SK-N-SH treated with all-trans-retinoic acid at 6 μM for 48 hours (cell line): ENCODE results near the gene LENG9.

Experiments used
- ATAC-seq: fragments of 200-7000 bp; cut with Tn5 transposase; 3 replicates; pipeline ENCODE4 v1.9.1; 2020; ENCODE audit warnings: mild to moderate bottlenecking, moderate library complexity
- ARNTL ChIP-seq: fragments of 450-650 bp; formaldehyde crosslinking; IDR thresholded peaks from 2 replicates; pipeline ENCODE4 v1.5.0; 2020; ENCODE audit warnings: low read depth, mild to moderate bottlenecking, moderate library complexity, borderline replicate concordance
- BACH2 ChIP-seq: fragments of 250-450 bp; sonication (Bioruptor Pico); IDR thresholded peaks from 2 replicates; pipeline ENCODE4 v1.9.0; 2021; ENCODE audit warnings: mild to moderate bottlenecking, borderline replicate concordance
- CSDC2 ChIP-seq: fragments of 250-450 bp; sonication (Bioruptor Pico); IDR thresholded peaks from 2 replicates; pipeline ENCODE4 v1.5.0; 2020; ENCODE audit warnings: mild to moderate bottlenecking, moderate library complexity
- ESRRG ChIP-seq: fragments of 250-450 bp; sonication (Bioruptor Pico); IDR thresholded peaks from 2 replicates; pipeline ENCODE4 v1.6.1; 2021; ENCODE audit warnings: mild to moderate bottlenecking
- GLIS3 ChIP-seq: fragments of 250-450 bp; sonication (Bioruptor Pico); IDR thresholded peaks from 2 replicates; pipeline ENCODE4 v1.5.0; 2020; ENCODE audit warnings: mild to moderate bottlenecking, moderate library complexity
- ISL1 ChIP-seq: fragments of 250-450 bp; sonication (Bioruptor Pico); IDR thresholded peaks from 2 replicates; pipeline ENCODE4 v2.1.2; 2022; ENCODE audit warnings: mild to moderate bottlenecking, moderate library complexity
- OSR1 ChIP-seq: fragments of 250-450 bp; sonication (Bioruptor Pico); IDR thresholded peaks from 2 replicates; pipeline ENCODE4 v1.8.0; 2022; ENCODE audit warnings: moderate library complexity, mild to moderate bottlenecking, inconsistent platforms
- PPARA ChIP-seq: fragments of 250-450 bp; sonication (Bioruptor Pico); IDR thresholded peaks from 2 replicates; pipeline ENCODE4 v1.5.0; 2020; ENCODE audit warnings: mild to moderate bottlenecking, borderline replicate concordance
- RARB ChIP-seq: fragments of 250-450 bp; sonication (Bioruptor Pico); IDR thresholded peaks from 2 replicates; pipeline ENCODE4 v1.8.0; 2021; ENCODE audit warnings: mild to moderate bottlenecking, moderate library complexity
- SNAI2 ChIP-seq: fragments of 250-450 bp; sonication (Bioruptor Pico); IDR thresholded peaks from 2 replicates; pipeline ENCODE4 v1.5.0; 2020; ENCODE audit warnings: mild to moderate bottlenecking, moderate library complexity
- TOX ChIP-seq: fragments of 250-450 bp; sonication (Bioruptor Pico); IDR thresholded peaks from 2 replicates; pipeline ENCODE4 v1.8.0; 2021; ENCODE audit warnings: mild to moderate bottlenecking, moderate library complexity, borderline replicate concordance
- ZC3H10 ChIP-seq: fragments of 250-450 bp; sonication (Bioruptor Pico); IDR thresholded peaks from 2 replicates; pipeline ENCODE4 v1.5.1; 2021; ENCODE audit warnings: mild to moderate bottlenecking, moderate library complexity
- ZFP3 ChIP-seq: fragments of 250-450 bp; sonication (Bioruptor Pico); IDR thresholded peaks from 2 replicates; pipeline ENCODE4 v1.5.0; 2020; ENCODE audit warnings: mild to moderate bottlenecking, moderate library complexity
- ZFP30 ChIP-seq: fragments of 450-650 bp; formaldehyde crosslinking; IDR thresholded peaks from 2 replicates; pipeline ENCODE4 v1.5.0; 2022; ENCODE audit warnings: mild to moderate bottlenecking, moderate library complexity
- ZNF565 ChIP-seq: fragments of 450-650 bp; formaldehyde crosslinking; conservative IDR thresholded peaks from 2 replicates; pipeline ENCODE4 v1.5.0; 2020; ENCODE audit warnings: low read depth, mild to moderate bottlenecking, moderate library complexity
- ZNF70 ChIP-seq: fragments of 450-650 bp; formaldehyde crosslinking; IDR thresholded peaks from 2 replicates; pipeline ENCODE4 v1.5.0; 2020; ENCODE audit warnings: mild to moderate bottlenecking, moderate library complexity
- ZNF8 ChIP-seq: fragments of 450-650 bp; formaldehyde crosslinking; IDR thresholded peaks from 2 replicates; pipeline ENCODE4 v1.5.0; 2020; ENCODE audit warnings: mild to moderate bottlenecking, moderate library complexity
- TF ChIP-seq, protein P1 (sequence below): fragments of 250-450 bp; sonication (Bioruptor Pico); IDR thresholded peaks from 2 replicates; pipeline ENCODE4 v1.5.1; 2020; ENCODE audit warnings: low read depth, mild to moderate bottlenecking, moderate library complexity
- TF ChIP-seq, protein P2 (sequence below): fragments of 250-450 bp; sonication (Bioruptor Pico); IDR thresholded peaks from 2 replicates; pipeline ENCODE4 v1.5.0; 2020; ENCODE audit warnings: mild to moderate bottlenecking, moderate library complexity
- TF ChIP-seq, protein P3 (sequence below): fragments of 250-450 bp; sonication (Bioruptor Pico); IDR thresholded peaks from 2 replicates; pipeline ENCODE4 v1.8.0; 2020; ENCODE audit warnings: mild to moderate bottlenecking, moderate library complexity, borderline replicate concordance
- TF ChIP-seq, protein P4 (sequence below): fragments of 250-450 bp; sonication (Bioruptor Pico); IDR thresholded peaks from 2 replicates; pipeline ENCODE4 v1.8.0; 2021; ENCODE audit warnings: low read depth, mild to moderate bottlenecking, moderate library complexity, borderline replicate concordance

Gene LENG9

DNA sequence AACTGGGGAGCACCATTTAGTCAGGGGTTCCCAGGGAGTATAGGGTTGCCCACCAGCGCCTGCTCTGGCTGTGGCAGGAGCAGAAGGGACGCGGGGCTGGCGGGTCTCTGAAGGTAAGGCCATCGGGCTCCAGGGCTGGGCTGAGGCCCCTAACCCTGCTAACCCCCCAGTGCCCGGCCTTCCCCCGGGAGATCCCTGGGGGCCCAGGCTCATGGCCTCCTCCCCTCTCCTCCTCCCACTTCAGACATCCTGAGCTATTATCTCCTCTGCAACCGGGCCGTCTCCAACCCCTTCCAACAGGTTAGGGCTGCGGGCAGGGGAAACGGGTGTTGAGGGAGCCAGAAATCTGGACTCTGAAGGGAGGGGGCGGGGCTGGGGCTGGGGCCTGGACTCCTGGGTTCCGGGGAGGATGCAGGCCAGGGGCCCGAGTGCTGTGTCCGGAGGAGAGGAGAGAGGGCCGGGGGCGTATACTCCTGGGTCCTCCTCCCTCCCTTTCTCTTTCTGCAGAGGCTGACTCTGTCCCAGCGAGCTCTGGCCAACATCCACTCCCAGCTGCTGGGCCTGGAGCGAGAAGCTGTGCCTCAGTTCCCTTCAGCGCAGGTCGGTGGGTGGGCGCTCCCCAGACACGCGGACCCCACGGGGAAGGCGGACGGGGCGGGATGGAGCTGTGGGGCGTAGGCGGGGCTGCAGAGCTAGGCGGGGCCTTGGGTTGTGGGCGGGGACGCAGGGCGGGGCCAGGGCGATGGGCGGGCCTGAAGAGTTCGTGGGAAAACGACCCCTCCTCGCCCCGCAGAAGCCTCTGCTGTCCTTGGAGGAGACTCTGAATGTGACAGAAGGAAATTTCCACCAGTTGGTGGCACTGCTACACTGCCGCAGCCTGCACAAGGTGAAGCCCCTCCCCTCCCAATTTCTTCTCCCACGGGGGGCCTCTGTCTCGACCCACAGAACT, 33.0 kb downstream of the LENG9 start:
- peak; percentile 82 for ATAC-seq
- 0 out of 2 replicates have a peak, but pooled peaks have one; percentile 16 for TF ChIP-seq GLIS3
- TF ChIP-seq, protein P1, sequence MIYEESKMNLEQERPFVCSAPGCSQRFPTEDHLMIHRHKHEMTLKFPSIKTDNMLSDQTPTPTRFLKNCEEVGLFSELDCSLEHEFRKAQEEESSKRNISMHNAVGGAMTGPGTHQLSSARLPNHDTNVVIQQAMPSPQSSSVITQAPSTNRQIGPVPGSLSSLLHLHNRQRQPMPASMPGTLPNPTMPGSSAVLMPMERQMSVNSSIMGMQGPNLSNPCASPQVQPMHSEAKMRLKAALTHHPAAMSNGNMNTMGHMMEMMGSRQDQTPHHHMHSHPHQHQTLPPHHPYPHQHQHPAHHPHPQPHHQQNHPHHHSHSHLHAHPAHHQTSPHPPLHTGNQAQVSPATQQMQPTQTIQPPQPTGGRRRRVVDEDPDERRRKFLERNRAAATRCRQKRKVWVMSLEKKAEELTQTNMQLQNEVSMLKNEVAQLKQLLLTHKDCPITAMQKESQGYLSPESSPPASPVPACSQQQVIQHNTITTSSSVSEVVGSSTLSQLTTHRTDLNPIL (CRISPR knock-in tag) = no peak
- TF ChIP-seq, all 23 proteins: peak for 1

DNA sequence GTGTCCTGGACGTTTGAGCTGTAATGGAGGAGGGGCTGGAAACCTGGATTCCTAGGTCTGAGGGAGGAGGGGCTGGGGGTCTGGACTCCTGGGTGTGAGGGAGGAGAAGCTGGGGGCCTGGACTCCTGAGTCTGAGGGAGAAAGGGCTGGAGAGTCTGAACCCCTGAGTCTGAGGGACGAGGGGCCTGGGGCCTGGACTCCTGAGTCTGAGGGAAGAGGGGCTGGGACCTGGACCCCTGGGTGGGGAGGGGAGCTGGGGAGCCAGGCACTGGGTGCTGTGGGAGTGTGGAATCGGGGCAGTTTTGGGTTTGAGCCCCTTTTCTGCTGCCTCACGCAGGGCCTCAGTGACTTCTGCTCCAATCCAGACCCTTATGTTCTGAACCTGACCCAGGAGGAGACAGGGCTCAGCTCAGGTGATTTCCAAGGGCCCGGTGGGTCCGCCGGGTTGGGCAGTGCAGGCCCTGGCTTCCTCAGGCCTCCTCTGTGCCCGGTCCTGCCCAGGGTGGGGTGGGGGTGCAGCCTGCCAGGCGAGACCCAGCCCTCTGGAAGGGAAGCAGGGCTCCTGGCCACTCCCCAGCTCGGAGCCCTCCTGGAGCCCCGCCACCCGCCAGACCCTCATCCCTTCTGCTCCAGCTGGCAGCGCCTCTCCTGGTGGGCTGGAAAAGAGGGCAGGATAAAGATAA, 33.9 kb downstream of the LENG9 start:
- no peak for TF ChIP-seq OSR1 (CRISPR knock-in tag)
- no peak for TF ChIP-seq ZNF70 (CRISPR knock-in tag)
- no peak for TF ChIP-seq ZFP3 (CRISPR knock-in tag)
- TF ChIP-seq TOX (CRISPR knock-in tag) = no peak
- TF ChIP-seq, protein P2, sequence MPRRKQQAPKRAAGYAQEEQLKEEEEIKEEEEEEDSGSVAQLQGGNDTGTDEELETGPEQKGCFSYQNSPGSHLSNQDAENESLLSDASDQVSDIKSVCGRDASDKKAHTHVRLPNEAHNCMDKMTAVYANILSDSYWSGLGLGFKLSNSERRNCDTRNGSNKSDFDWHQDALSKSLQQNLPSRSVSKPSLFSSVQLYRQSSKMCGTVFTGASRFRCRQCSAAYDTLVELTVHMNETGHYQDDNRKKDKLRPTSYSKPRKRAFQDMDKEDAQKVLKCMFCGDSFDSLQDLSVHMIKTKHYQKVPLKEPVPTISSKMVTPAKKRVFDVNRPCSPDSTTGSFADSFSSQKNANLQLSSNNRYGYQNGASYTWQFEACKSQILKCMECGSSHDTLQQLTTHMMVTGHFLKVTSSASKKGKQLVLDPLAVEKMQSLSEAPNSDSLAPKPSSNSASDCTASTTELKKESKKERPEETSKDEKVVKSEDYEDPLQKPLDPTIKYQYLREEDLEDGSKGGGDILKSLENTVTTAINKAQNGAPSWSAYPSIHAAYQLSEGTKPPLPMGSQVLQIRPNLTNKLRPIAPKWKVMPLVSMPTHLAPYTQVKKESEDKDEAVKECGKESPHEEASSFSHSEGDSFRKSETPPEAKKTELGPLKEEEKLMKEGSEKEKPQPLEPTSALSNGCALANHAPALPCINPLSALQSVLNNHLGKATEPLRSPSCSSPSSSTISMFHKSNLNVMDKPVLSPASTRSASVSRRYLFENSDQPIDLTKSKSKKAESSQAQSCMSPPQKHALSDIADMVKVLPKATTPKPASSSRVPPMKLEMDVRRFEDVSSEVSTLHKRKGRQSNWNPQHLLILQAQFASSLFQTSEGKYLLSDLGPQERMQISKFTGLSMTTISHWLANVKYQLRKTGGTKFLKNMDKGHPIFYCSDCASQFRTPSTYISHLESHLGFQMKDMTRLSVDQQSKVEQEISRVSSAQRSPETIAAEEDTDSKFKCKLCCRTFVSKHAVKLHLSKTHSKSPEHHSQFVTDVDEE (CRISPR knock-in tag) = no peak
- TF ChIP-seq ZFP30 (CRISPR knock-in tag) = no peak
- TF ChIP-seq PPARA (CRISPR knock-in tag) = no peak
- no peak for TF ChIP-seq BACH2
- no peak for TF ChIP-seq ESRRG (CRISPR knock-in tag)
- no peak for TF ChIP-seq ZNF565
- no peak for TF ChIP-seq ZC3H10 (CRISPR knock-in tag)
- TF ChIP-seq, protein P3, sequence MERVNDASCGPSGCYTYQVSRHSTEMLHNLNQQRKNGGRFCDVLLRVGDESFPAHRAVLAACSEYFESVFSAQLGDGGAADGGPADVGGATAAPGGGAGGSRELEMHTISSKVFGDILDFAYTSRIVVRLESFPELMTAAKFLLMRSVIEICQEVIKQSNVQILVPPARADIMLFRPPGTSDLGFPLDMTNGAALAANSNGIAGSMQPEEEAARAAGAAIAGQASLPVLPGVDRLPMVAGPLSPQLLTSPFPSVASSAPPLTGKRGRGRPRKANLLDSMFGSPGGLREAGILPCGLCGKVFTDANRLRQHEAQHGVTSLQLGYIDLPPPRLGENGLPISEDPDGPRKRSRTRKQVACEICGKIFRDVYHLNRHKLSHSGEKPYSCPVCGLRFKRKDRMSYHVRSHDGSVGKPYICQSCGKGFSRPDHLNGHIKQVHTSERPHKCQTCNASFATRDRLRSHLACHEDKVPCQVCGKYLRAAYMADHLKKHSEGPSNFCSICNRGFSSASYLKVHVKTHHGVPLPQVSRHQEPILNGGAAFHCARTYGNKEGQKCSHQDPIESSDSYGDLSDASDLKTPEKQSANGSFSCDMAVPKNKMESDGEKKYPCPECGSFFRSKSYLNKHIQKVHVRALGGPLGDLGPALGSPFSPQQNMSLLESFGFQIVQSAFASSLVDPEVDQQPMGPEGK (CRISPR knock-in tag) = no peak
- no peak for TF ChIP-seq ARNTL (CRISPR knock-in tag)
- no peak for TF ChIP-seq RARB
- TF ChIP-seq, protein P1 (CRISPR knock-in tag) = no peak
- TF ChIP-seq, protein P4, sequence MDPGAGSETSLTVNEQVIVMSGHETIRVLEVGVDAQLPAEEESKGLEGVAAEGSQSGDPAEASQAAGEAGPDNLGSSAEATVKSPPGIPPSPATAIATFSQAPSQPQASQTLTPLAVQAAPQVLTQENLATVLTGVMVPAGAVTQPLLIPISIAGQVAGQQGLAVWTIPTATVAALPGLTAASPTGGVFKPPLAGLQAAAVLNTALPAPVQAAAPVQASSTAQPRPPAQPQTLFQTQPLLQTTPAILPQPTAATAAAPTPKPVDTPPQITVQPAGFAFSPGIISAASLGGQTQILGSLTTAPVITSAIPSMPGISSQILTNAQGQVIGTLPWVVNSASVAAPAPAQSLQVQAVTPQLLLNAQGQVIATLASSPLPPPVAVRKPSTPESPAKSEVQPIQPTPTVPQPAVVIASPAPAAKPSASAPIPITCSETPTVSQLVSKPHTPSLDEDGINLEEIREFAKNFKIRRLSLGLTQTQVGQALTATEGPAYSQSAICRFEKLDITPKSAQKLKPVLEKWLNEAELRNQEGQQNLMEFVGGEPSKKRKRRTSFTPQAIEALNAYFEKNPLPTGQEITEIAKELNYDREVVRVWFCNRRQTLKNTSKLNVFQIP (CRISPR knock-in tag) = no peak
- no peak for TF ChIP-seq CSDC2
- no peak for TF ChIP-seq GLIS3
- ATAC-seq = peak; percentile 1; the same call in 2 of the 3 replicates

DNA sequence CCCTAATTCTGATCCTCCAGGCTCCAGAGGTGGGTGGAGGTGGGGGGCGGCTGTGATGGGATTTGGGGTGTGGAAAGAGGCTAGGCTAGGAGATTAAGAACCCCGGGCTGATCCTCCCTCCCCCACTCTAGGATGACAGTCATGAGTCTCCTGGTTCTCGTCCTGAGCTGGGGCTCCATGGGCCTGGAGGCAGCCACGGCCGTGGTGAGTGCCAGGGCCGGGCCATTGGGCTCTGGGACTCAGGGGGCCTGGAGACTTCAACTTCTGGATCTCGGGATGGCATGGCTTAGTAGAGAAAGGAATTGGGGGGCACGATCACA, 34.4 kb downstream of the LENG9 start:
- TF ChIP-seq, protein P1 (CRISPR knock-in tag) = no peak
- no peak for TF ChIP-seq BACH2
- no peak for TF ChIP-seq ZNF565
- TF ChIP-seq ZFP3 (CRISPR knock-in tag) = no peak
- no peak for TF ChIP-seq SNAI2 (CRISPR knock-in tag)
- TF ChIP-seq ZNF8 = no peak
- no peak for TF ChIP-seq ISL1 (CRISPR knock-in tag)
- no peak for TF ChIP-seq ESRRG (CRISPR knock-in tag)
- no peak for TF ChIP-seq PPARA (CRISPR knock-in tag)
- no peak for TF ChIP-seq ARNTL (CRISPR knock-in tag)
- no peak for TF ChIP-seq TOX (CRISPR knock-in tag)
- TF ChIP-seq, protein P3 (CRISPR knock-in tag) = no peak
- no peak for TF ChIP-seq RARB
- TF ChIP-seq, all 23 proteins: peak for 0
- ATAC-seq = no peak
